Vagina (tissue), 2 donors: ENCODE measurements around the gene ZNF644.

Experiments used
- POLR2A ChIP-seq, 2 donors: fragments of 450-650 bp; IDR thresholded peaks; one replicate each; pipeline ENCODE4 v1.6.1; 2017; ENCODE audit warnings: antibody characterized with exemption in 2 of 2, mild to moderate bottlenecking in 2 of 2, moderate library complexity in 2 of 2
- POLR2AphosphoS5 ChIP-seq, 2 donors: sonication (generic); formaldehyde crosslinking; IDR thresholded peaks; one replicate each; pipeline ENCODE4 v1.9.0; 2017; ENCODE audit warnings: antibody characterized with exemption in 2 of 2, mild to moderate bottlenecking in 2 of 2, low read depth in 1 of 2; ENCODE audit not compliant: insufficient read depth in 1 of 2
- TF ChIP-seq, protein P1 (sequence below), 3 experiments: fragments of 450-650 bp in 2 of 3; fragments of 200-600 bp in 1 of 3; sonication (generic) in 1 of 3; IDR thresholded peaks; one replicate each; pipeline ENCODE4 v1.5.1; 2017 to 2019; ENCODE audit warnings: antibody characterized with exemption in 3 of 3, mild to moderate bottlenecking in 2 of 3, moderate library complexity in 2 of 3

- TF ChIP-seq, protein P1, sequence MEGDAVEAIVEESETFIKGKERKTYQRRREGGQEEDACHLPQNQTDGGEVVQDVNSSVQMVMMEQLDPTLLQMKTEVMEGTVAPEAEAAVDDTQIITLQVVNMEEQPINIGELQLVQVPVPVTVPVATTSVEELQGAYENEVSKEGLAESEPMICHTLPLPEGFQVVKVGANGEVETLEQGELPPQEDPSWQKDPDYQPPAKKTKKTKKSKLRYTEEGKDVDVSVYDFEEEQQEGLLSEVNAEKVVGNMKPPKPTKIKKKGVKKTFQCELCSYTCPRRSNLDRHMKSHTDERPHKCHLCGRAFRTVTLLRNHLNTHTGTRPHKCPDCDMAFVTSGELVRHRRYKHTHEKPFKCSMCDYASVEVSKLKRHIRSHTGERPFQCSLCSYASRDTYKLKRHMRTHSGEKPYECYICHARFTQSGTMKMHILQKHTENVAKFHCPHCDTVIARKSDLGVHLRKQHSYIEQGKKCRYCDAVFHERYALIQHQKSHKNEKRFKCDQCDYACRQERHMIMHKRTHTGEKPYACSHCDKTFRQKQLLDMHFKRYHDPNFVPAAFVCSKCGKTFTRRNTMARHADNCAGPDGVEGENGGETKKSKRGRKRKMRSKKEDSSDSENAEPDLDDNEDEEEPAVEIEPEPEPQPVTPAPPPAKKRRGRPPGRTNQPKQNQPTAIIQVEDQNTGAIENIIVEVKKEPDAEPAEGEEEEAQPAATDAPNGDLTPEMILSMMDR (IDR thresholded peaks at IDR 0.05), result no peak
- TF ChIP-seq POLR2AphosphoS5 (IDR thresholded peaks at IDR 0.05; ENCODE audit: insufficient read depth in 1 of 2, low read depth in 1 of 2) (no peak), POLR2A (IDR thresholded peaks at IDR 0.05) (no peak)
Measured at GRCh38 chr1:90882221-90882620, 139.6 kb downstream of the ZNF644 start.
